ENCODE results near the gene ODR4.
"Not testable (repeated sequence)": the region's sequence is repeated elsewhere in the genome, so short reads cannot be mapped to it uniquely, and the experiment has no call there.

The ODR4 gene

GRCh38 chr1:186421446-186421845 lies 45.8 kb downstream of the ODR4 start:
- DNase-seq (ENCODE audit: low spot score) = no peak

- no peak for DNase-seq (ENCODE audit: low spot score)
These were observed 48.9 kb downstream of the ODR4 start for GRCh38 chr1:186424539-186424938.

DNA sequence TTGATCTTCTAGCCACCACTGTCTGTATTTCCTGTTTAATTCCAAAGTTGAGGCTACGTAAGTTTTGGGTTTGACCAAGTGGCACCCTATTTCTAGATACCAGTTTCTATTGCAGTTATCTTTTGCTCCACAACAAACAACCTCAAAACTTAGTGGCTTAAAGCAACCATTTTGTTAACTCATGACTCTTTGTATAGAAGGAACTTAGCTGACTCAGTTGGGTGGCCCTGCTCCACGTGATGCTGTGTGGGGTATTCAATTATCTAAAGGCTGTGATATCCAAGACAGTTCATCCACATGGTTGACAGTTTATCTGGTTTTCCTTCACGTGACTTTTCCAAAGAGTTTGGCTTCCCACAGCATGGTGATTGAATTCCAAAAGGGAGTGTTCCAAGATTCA lies 50.5 kb downstream of the ODR4 start:
- DNase-seq (ENCODE audit: low spot score) = no peak

GRCh38 chr1:186429017-186429416 lies 53.4 kb downstream of the ODR4 start:
- DNase-seq (ENCODE audit: low spot score) = no peak

DNA sequence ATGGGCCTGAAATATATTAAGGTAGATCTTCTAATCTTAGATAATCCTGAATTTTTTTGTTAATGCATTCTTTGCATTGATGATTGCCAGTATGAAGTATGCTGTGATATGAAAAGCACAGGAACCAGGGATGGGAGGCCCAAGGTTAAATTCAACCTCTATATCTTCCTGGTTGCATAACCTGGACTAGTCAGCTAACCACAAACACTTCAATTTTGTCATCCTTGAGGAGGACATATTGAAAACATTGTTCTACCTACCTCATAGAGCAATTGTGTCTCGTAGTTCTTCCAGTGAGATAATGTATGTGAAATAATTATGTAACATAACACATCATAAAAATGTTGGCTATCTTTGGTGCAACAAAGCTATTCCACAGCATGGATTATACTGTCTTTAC lies 59.7 kb downstream of the ODR4 start:
- DNase-seq (ENCODE audit: low spot score) = no peak

DNA sequence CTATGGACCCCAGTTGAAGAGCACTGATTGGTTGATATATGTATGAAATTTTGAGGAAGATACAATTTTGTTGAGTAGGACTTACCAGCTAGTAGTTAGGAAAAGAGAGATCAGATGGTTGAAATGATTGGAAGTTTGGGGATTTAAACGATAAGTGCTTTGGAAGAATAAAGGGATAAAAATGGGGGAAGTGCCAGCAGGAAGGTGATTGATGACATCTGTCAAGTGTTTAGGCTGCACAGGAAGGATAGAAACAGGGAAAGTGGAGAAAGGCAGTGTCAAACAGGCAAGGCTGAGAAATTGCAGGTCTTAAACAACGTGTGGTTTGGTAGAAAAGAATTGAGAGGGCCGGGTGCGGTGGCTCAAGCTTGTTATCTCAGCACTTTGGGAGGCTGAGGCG lies 62.9 kb downstream of the ODR4 start:
- no peak for DNase-seq (ENCODE audit: low spot score)

- DNase-seq (ENCODE audit: low spot score) = no peak
These were observed 64.9 kb downstream of the ODR4 start for GRCh38 chr1:186440584-186440983.

DNA sequence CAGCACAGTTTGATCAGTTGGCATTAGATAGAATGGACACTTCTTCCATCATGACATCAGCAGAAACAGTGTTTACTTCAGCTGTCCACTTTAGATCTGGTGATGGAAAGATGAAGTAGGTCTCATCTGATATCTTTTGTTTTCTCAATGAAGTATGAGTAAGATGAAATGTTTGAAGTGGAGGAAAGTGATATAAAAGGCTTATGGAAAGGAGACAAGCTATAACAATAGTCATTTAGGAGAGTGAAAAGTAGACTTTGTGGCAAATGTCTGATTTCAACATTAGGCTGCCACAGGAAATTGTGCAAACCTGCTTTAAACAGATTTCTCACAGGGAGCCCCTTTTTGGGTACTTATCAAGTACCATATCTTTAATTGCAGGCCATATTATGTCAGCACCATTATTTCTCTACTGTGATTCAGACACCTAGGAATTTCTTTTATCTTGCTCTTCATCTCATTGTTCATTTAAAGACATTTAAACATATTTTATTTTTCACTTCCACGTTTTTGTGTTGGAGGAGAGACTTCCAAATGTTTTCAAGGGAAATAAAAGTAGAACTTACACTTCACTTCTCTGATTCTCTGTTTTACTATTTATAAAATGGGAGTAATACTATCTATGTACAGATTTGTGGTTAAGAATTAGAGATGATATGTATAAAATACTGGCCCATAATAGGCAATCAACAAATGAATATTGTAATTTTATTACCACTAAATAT lies 67.2 kb downstream of the ODR4 start:
- DNase-seq (ENCODE audit: low spot score) = no peak

DNA sequence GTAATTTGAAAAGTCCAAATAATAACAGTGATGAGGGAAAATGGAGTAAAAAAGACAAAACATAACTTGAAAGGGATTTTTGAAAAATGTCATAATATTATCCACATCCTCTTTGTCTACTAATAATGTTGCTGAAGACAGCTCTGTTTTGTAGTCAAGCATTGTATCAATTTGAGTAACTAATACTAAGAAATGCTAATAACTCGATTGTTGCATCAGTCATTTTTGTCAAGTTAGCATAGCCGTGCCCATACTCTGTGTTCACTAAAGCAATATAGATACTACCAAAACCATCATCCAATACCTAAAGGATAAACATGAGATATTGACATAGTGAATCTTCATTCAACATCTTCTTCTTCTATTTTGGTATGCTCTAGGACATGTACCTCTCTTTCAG lies 68.0 kb downstream of the ODR4 start:
- DNase-seq (ENCODE audit: low spot score) = no peak

GRCh38 chr1:186446152-186446551 lies 70.5 kb downstream of the ODR4 start:
- no peak for DNase-seq (ENCODE audit: low spot score)

DNA sequence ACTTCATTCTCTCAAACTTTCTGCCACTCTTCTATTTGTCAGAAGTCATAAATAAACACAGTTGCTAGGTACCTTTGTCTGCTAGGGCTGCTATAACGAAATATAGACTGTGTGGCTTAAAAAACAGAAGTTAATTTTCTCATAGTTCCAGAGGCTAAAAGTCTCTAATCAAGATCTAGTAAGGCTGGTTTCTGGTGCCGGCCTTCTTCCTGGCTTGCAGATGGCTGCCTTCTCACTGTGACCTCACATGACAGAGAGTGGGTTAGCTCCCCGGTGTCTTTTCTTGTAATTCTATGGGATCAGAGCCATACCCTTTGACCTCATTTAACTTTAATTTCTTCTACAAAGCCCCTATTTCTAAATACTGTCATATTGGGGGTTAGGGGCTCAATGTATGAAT lies 79.3 kb downstream of the ODR4 start:
- no peak for DNase-seq (ENCODE audit: low spot score)

GRCh38 chr1:186456729-186457255 lies 81.2 kb downstream of the ODR4 start:
- no peak for DNase-seq (ENCODE audit: low spot score)

DNA sequence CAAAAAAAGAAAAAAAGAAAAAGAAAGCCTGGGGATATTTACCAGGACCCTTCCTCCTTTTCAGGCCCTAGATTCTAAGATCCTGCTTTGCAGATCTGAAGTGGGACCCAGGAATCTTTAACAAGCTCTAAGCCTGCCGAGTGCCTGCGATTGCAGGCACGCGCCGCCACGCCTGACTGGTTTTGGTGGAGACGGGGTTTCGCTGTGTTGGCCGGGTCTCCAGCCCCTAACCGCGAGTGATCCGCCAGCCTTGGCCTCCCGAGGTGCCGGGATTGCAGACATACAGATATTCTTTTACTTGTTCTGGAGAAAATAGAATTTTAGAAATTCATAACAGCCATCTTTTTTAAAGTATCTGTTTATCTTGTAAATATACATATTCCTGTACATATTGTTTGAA lies 83.5 kb downstream of the ODR4 start:
- DNase-seq (ENCODE audit: low spot score) = not testable (repeated sequence)

DNA sequence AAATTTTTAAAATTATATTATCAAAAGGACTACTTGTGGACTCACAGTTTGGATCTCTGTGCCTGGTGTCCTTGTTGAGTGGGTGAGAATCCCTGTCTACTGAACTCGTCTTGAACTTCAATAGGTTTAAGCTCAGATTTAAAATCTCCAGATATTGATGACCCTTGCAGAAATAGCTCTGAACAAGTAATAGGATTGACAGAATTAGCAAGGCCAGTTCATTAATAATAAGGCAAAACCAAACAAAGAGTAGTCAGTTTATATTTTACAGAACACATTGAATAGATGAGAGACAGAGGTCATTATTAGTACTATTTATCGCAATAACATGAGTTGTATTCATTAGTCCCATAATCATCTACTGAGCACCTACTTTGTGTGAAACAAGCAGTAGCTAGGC lies 85.4 kb downstream of the ODR4 start, which contains the start of gene PDC:
PDC (minus strand) TSS at position 101 of the 400 bp plus-strand sequence. CDS start 11,655 bp downstream, outside the sequence.
- no peak for DNase-seq (ENCODE audit: low spot score)

GRCh38 chr1:186463511-186463910 lies 87.9 kb downstream of the ODR4 start:
- DNase-seq (ENCODE audit: low spot score) = no peak

GRCh38 chr1:186463926-186464325 lies 88.3 kb downstream of the ODR4 start:
- no peak for DNase-seq (ENCODE audit: low spot score)

- not testable (repeated sequence) for DNase-seq (ENCODE audit: low spot score)
These were observed 89.9 kb downstream of the ODR4 start for GRCh38 chr1:186465491-186465890.

DNA sequence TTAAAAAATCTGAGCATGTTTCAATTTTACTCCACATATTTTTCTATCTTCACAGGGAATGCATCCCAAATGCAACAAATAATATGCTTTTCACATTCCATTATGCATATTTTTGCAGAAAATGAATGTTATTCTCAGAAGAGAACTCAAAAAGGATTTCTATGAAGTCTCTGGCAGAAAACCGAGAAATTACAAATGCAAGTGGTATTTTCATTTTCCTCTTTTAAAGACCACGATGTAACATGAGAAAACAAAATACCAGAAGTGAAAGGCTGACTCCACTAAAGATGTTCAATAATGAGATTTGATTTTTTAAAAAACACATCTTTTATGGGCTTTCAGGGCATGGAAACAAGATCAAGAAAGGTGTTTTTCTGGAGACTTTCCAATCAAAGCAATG lies 90.3 kb downstream of the ODR4 start:
- DNase-seq (ENCODE audit: low spot score) = no peak
